ENCODE measurements around the gene TRMO.

- no peak for TF ChIP-seq POLR2A (IDR thresholded peaks at IDR 0.05)
- no peak for TF ChIP-seq CTCF (IDR thresholded peaks at IDR 0.05)
These were observed 27.1 kb downstream of the TRMO start for GRCh38 chr9:97895211-97895610.

Data from body of pancreas (tissue), 4 donors.